AG10803 (cell line): Measurements from ENCODE around the gene BORA.
A peak's percentile ranks its signal among the peaks of the same experiment; 100 is the strongest.

Source experiments
- DNase-seq: peaks from one replicate; pipeline ENCODE4 v3.0.0; 2010; ENCODE audit warnings: low read depth
- H3K4me3 ChIP-seq: 2 replicates; pipeline ENCODE4 v1.5.1; 2011; ENCODE audit warnings: mild to moderate bottlenecking, low read length, control low read depth
- CTCF ChIP-seq: conservative IDR thresholded peaks from 2 replicates; pipeline ENCODE4 v1.5.1; 2011; ENCODE audit warnings: mild to moderate bottlenecking, low read length, control low read depth, inconsistent platforms

BORA gene

GRCh38 chr13:72727417-72728289 lies at the start of gene BORA, which contains the start of gene MZT1:
Gene BORA, plus strand, starts transcription at chr13:72727923. Its CDS starts 1,018 bp downstream, at chr13:72728941.
Gene MZT1, minus strand, starts transcription at chr13:72727629. Its CDS starts 27 bp downstream, at chr13:72727602.
- peak within 1 kb of the TSS; percentile 94 for H3K4me3 ChIP-seq
- TF ChIP-seq CTCF = no peak
- peak; percentile 97 for DNase-seq

DNA sequence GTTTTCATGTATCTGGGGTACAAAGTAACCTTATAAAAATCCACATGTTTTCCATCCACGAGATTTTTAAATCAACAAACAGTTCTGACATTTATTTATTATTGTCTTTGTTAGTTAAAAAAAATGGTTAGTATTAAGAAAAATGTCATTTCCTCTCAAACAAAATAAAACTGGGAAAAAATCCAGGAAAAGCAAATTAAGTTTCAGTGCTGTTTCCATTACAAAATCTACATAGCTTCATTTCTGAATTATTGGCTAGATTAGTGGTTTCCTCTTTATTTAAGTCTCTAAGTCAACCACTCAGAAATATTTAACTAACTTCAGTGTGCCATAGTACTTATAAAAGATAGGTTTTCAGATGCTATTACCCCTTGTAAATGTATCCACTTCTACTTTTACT lies 49.4 kb upstream of the BORA start:
- DNase-seq = no peak
- no peak overlapping the region for H3K4me3 ChIP-seq
- TF ChIP-seq CTCF = no peak

GRCh38 chr13:72680353-72680752 lies 47.4 kb upstream of the BORA start:
- DNase-seq = no peak
- TF ChIP-seq CTCF = no peak
- H3K4me3 ChIP-seq = no peak overlapping the region

GRCh38 chr13:72686766-72687165 lies 41.0 kb upstream of the BORA start:
- TF ChIP-seq CTCF = no peak
- no peak overlapping the region for H3K4me3 ChIP-seq
- no peak for DNase-seq

GRCh38 chr13:72689181-72689696 lies 38.5 kb upstream of the BORA start:
- TF ChIP-seq CTCF = no peak
- DNase-seq = no peak
- no peak overlapping the region for H3K4me3 ChIP-seq

DNA sequence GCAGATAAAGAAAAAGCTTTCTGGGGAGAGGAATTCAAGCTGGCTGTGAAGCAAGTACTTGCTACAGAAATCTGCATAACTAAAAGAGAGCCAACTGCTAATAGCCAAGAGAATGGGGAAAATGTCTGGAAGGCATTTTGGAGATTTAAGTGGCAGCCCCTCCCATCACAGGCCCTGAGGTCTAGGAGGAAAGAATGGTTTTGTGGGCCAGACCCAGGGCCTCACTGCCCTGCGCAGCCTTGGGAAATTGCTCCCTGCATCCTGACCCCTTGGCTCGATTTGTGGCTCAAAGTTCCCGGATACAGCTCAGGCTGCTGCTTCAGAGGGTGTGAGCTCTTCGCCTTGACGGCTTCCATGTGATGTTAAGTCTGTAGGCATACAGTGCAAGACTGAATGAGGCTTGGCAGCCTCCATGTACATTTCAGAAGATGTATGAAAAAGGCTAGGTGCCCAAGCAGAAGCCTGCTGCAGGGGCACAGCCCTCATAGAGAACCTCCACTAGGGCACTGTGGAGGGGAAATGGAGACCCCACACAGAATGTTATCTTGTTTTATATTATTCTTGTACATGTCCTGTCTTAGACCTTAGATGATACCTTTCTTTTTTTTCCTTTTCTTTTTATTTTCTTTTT lies 34.7 kb upstream of the BORA start:
- no peak overlapping the region for H3K4me3 ChIP-seq
- no peak for TF ChIP-seq CTCF
- DNase-seq = no peak
